ENCODE results near the gene GOLGA6A. TPM values are rescaled to one million over a fixed set of nuclear protein-coding genes. Genes with fewer than 3 reads are reported as not detected.
"Not testable (repeated sequence)": the region's sequence is repeated elsewhere in the genome, so short reads cannot be mapped to it uniquely, and the experiment has no call there.

GOLGA6A gene
- total and polyA plus RNA-seq, 2 donors (not counting 1 experiment from before 2014, with no cell fraction given): 0.31 to 1.0 TPM

- H3K27ac ChIP-seq (ENCODE audit: low read length in 2 of 2); ATAC-seq (ENCODE audit: low read depth); H3K4me1 ChIP-seq (ENCODE audit: control insufficient read depth in 2 of 2, insufficient read depth in 2 of 2, low read length in 2 of 2); H4K20me1 ChIP-seq (ENCODE audit: control insufficient read depth, insufficient read depth, low read length, poor library complexity, severe bottlenecking); H3K9ac ChIP-seq (ENCODE audit: low read length); H3K4me2 ChIP-seq (replicated peaks; ENCODE audit: low read depth, low read length, poor library complexity, severe bottlenecking); H3K4me3 ChIP-seq (ENCODE audit: control extremely low read depth in 1 of 5, extremely low read depth in 1 of 5, insufficient read depth in 1 of 5, low read depth in 2 of 5, low read length in 4 of 5); intact Hi-C loops (cut with micrococcal nuclease); H3K9me3 Mint-ChIP-seq (ENCODE audit: insufficient read depth); H3K27me3 Mint-ChIP-seq; H3K79me2 ChIP-seq (ENCODE audit: control insufficient read depth, insufficient read depth, low read length); H3K27me3 ChIP-seq (replicated peaks in 1 of 4; ENCODE audit: control extremely low read depth in 1 of 4, control insufficient read depth in 3 of 4, insufficient read depth in 4 of 4, low read length in 3 of 4); H3K4me3 Mint-ChIP-seq; H3K9me3 ChIP-seq (ENCODE audit: control extremely low read depth in 1 of 3, control insufficient read depth in 2 of 3, insufficient read depth in 1 of 3, low read length in 2 of 3); POLR2A ChIA-PET; DNase-seq; H3K36me3 ChIP-seq (replicated peaks in 1 of 2; ENCODE audit: control extremely low read depth in 1 of 2, control insufficient read depth in 1 of 2, extremely low read depth in 1 of 2, insufficient read depth in 2 of 2, low read length in 1 of 2); H3K27ac Mint-ChIP-seq; H2AFZ ChIP-seq (ENCODE audit: insufficient read depth, low read depth, low read length, poor library complexity, severe bottlenecking); CTCF ChIA-PET; H3K4me1 Mint-ChIP-seq: not testable (repeated sequence)
- no CpG with 5 or more reads among the region's 9 CpGs for WGBS (ENCODE audit: insufficient coverage)
These were observed 10.2 kb downstream of the GOLGA6A start for GRCh38 chr15:74072132-74072531.

DNA sequence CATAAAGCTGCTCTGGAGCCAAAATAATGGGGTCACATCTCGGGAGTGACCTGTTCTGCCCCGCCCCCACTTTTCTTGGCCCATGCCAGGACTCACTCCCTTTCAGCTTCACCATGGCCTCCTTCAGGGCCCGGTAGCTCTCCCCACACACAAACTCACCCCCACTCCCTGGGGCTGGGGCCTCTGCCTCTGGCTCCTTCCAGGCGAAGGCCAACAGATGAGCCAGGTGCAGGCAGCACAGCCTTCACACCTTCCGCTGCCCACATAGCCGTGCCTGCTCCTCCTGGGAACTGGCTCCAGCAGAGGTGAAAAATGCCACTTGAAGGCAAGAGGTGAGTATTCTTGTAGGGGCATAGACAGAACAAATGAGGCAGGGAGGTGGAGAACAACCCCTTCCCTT is 10.7 kb downstream of the GOLGA6A start:
- H3K27me3 ChIP-seq (replicated peaks in 1 of 4; ENCODE audit: control extremely low read depth in 1 of 4, control insufficient read depth in 3 of 4, insufficient read depth in 4 of 4, low read length in 3 of 4); H3K4me1 Mint-ChIP-seq; H3K79me2 ChIP-seq (ENCODE audit: control insufficient read depth, insufficient read depth, low read length); H3K4me3 ChIP-seq (ENCODE audit: control extremely low read depth in 1 of 5, extremely low read depth in 1 of 5, insufficient read depth in 1 of 5, low read depth in 2 of 5, low read length in 4 of 5); H4K20me1 ChIP-seq (ENCODE audit: control insufficient read depth, insufficient read depth, low read length, poor library complexity, severe bottlenecking); H3K9me3 ChIP-seq (ENCODE audit: control extremely low read depth in 1 of 3, control insufficient read depth in 2 of 3, insufficient read depth in 1 of 3, low read length in 2 of 3); CTCF ChIA-PET; H3K27ac Mint-ChIP-seq; DNase-seq; ATAC-seq (ENCODE audit: low read depth); H3K27ac ChIP-seq (ENCODE audit: low read length in 2 of 2); H3K36me3 ChIP-seq (replicated peaks in 1 of 2; ENCODE audit: control extremely low read depth in 1 of 2, control insufficient read depth in 1 of 2, extremely low read depth in 1 of 2, insufficient read depth in 2 of 2, low read length in 1 of 2); POLR2A ChIA-PET; intact Hi-C loops (cut with micrococcal nuclease); H3K9ac ChIP-seq (ENCODE audit: low read length); H3K4me2 ChIP-seq (replicated peaks; ENCODE audit: low read depth, low read length, poor library complexity, severe bottlenecking); H2AFZ ChIP-seq (ENCODE audit: insufficient read depth, low read depth, low read length, poor library complexity, severe bottlenecking); H3K9me3 Mint-ChIP-seq (ENCODE audit: insufficient read depth); H3K4me1 ChIP-seq (ENCODE audit: control insufficient read depth in 2 of 2, insufficient read depth in 2 of 2, low read length in 2 of 2); H3K4me3 Mint-ChIP-seq; H3K27me3 Mint-ChIP-seq: not testable (repeated sequence)
- WGBS (ENCODE audit: insufficient coverage): 100% methylated on average over 1 of the region's 6 CpGs

All from B cell (primary cell).